Uterus (tissue), 2 donors: ENCODE measurements around the gene UROS.

ENCODE experiments used
- POLR2A ChIP-seq, 2 donors: fragments of 450-650 bp; IDR thresholded peaks; one replicate each; pipeline ENCODE4 v1.6.1; 2016; ENCODE audit warnings: antibody characterized with exemption in 2 of 2, mild to moderate bottlenecking in 1 of 2, moderate library complexity in 1 of 2
- TF ChIP-seq, protein P1 (sequence below), 4 experiments: fragments of 200-600 bp in 2 of 4; fragments of 450-650 bp in 2 of 4; sonication (generic) in 2 of 4; IDR thresholded peaks; one replicate each; pipeline ENCODE4 v1.5.1; 2016 to 2019; ENCODE audit warnings: antibody characterized with exemption in 4 of 4, mild to moderate bottlenecking in 2 of 4, moderate library complexity in 1 of 4

DNA sequence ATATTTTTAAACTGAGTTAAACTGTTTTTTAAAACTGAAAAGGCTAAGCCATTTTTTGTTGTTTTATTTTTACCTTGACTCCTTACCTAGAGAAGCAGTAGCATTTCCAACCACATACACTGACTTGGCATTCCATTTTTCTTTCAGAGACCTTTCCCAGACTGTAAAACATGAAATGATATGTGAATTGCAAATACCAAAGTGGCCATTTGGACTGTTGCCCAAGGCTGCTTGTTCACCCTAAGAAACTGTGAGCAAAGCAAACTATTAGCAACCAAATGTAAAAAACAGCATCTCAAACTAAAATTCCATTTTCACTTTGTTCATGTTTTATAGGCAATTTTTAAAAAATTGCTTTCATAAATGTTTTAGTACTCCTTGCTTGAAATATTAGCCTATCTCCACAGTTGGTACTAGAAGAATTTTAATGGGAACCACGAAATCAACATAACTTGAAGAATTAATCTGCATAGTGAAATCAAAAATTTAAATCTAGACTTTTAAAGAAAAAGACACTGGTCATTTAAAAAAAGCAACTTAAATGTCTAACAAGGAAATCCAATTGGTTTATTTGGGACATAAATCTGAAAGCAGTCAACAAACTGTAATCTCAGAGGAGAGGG is 10.8 kb downstream of the UROS start:
- TF ChIP-seq POLR2A (IDR thresholded peaks at IDR 0.05), result no peak
- TF ChIP-seq, protein P1, sequence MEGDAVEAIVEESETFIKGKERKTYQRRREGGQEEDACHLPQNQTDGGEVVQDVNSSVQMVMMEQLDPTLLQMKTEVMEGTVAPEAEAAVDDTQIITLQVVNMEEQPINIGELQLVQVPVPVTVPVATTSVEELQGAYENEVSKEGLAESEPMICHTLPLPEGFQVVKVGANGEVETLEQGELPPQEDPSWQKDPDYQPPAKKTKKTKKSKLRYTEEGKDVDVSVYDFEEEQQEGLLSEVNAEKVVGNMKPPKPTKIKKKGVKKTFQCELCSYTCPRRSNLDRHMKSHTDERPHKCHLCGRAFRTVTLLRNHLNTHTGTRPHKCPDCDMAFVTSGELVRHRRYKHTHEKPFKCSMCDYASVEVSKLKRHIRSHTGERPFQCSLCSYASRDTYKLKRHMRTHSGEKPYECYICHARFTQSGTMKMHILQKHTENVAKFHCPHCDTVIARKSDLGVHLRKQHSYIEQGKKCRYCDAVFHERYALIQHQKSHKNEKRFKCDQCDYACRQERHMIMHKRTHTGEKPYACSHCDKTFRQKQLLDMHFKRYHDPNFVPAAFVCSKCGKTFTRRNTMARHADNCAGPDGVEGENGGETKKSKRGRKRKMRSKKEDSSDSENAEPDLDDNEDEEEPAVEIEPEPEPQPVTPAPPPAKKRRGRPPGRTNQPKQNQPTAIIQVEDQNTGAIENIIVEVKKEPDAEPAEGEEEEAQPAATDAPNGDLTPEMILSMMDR (IDR thresholded peaks at IDR 0.05), result no peak
